Sigmoid colon (tissue), 4 donors: ENCODE measurements around the gene SIX2.

Experiments used
- POLR2A ChIP-seq, 2 donors: fragments of 450-650 bp; IDR thresholded peaks; one replicate each; pipeline ENCODE4 v1.6.1; 2016; ENCODE audit warnings: antibody characterized with exemption in 2 of 2, mild to moderate bottlenecking in 2 of 2, moderate library complexity in 2 of 2
- POLR2AphosphoS5 ChIP-seq, 4 donors: sonication (generic); formaldehyde crosslinking; IDR thresholded peaks; one replicate each; pipeline ENCODE4 v1.6.1; 2017; ENCODE audit warnings: antibody characterized with exemption in 4 of 4
- TF ChIP-seq, protein P1 (sequence below), 4 experiments: fragments of 450-650 bp in 3 of 4; fragments of 200-600 bp in 1 of 4; IDR thresholded peaks; one replicate each; pipeline ENCODE4 v1.5.1; 2016 to 2019; ENCODE audit warnings: antibody characterized with exemption in 4 of 4, mild to moderate bottlenecking in 3 of 4, moderate library complexity in 2 of 4

DNA sequence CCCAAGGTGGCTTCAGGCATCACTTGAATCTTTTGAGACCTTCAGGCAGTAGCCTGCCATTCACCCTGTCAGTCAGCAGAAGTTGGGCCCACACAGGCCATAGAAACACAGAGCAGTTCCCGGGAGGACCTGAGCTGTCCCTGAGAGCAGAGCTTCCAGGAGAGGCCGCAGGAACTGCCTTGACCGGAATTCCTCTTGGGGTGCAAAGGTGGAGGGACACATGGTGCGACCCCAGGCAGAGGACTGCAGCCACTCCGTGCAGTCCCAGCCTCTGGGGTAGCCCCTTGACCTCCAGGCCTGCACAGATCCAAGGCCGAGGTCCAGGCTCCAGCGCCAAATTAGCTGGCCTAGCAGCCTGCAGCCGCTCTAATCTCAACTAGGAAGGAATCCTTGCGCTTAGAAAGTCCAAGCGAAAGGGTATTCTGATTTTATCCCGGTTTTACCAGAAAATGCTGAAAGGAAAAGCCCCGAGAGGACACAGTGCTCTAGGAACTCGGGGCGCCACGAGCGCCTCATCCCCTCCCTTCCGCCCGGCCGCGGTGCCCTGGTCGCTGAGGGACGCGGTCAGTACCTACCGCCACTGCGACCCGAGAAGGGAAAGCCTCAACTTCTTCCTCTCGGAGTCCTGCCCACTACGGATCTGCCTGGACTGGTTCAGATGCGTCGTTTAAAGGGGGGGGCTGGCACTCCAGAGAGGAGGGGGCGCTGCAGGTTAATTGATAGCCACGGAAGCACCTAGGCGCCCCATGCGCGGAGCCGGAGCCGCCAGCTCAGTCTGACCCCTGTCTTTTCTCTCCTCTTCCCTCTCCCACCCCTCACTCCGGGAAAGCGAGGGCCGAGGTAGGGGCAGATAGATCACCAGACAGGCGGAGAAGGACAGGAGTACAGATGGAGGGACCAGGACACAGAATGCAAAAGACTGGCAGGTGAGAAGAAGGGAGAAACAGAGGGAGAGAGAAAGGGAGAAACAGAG lies 5.4 kb downstream of the SIX2 start:
- TF ChIP-seq, protein P1, sequence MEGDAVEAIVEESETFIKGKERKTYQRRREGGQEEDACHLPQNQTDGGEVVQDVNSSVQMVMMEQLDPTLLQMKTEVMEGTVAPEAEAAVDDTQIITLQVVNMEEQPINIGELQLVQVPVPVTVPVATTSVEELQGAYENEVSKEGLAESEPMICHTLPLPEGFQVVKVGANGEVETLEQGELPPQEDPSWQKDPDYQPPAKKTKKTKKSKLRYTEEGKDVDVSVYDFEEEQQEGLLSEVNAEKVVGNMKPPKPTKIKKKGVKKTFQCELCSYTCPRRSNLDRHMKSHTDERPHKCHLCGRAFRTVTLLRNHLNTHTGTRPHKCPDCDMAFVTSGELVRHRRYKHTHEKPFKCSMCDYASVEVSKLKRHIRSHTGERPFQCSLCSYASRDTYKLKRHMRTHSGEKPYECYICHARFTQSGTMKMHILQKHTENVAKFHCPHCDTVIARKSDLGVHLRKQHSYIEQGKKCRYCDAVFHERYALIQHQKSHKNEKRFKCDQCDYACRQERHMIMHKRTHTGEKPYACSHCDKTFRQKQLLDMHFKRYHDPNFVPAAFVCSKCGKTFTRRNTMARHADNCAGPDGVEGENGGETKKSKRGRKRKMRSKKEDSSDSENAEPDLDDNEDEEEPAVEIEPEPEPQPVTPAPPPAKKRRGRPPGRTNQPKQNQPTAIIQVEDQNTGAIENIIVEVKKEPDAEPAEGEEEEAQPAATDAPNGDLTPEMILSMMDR (IDR thresholded peaks at IDR 0.05) = no peak
- no peak for TF ChIP-seq POLR2A (IDR thresholded peaks at IDR 0.05)
- no peak for TF ChIP-seq POLR2AphosphoS5 (IDR thresholded peaks at IDR 0.05)
